OCI-M2 (cell line): ENCODE data around the gene MTA2.
"Not testable (repeated sequence)": the region's sequence is repeated elsewhere in the genome, so short reads cannot be mapped to it uniquely, and the experiment has no call there.

Experiments used
- DNase-seq: peaks from one replicate; lab custom pipeline; 2025; ENCODE audit not compliant: unreplicated experiment; lab: John Stamatoyannopoulos, UW

The MTA2 gene

DNA sequence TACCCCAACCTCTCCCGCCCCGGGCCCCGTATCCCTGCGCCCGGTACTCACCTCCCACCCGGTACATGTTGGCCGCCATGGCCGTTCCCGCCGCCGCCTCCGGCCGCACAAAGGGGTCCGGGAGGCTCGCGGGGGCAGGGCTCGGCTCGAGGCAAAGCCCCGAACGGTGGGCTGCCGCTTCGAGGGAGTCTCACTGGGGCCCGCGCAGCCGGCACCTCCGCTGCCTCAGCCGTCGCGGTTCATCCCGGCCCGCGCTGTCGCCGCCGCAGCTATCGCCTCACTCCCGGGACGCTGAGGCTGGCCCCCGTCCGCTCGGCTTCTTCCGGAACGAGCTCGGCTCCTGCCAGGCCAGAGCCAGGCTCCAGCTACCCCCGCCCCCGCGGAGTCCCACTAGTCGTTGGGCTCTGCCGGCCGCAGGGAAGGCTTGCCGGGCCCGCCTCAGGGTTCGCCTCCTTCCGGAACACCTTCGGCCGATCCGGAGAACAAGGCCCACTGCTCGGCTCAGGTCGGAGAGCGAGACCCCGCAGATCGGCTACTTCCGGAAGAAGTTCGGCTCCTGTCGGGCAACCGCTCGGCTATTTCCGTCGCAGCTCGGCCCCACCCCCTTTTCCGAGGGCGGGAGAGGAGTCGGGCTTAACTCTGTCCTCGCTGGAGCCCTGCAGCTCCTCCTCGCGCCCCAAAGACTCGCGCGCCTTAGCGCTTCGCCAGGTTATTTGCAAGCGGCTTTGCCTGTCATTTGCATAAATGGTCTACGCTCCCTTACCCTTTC is at the start of gene MTA2:
Gene MTA2, minus strand, starts transcription at position 494 of the 769 bp plus-strand sequence. Its CDS starts 415 bp downstream, at position 79.
- peak; percentile 87 for DNase-seq

DNA sequence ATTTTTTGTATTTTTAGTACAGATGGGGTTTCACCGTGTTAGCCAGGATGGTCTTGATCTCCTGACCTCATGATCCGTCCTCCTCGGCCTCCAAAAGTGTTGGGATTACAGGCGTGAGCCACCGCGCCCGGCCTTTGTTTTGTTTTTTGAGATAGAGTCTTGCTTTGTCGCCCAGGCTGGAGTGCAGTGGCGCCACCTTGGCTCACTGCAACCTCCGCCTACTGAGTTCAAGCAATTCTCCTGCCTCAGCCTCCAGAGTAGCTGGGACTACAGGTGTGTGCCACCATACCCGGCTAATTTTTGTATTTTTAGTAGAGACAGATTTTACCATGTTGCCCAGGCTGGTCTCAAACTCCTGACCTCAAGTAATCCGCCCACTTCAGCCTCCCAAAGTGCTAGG is 48.6 kb upstream of the MTA2 start:
- DNase-seq = not testable (repeated sequence)

DNA sequence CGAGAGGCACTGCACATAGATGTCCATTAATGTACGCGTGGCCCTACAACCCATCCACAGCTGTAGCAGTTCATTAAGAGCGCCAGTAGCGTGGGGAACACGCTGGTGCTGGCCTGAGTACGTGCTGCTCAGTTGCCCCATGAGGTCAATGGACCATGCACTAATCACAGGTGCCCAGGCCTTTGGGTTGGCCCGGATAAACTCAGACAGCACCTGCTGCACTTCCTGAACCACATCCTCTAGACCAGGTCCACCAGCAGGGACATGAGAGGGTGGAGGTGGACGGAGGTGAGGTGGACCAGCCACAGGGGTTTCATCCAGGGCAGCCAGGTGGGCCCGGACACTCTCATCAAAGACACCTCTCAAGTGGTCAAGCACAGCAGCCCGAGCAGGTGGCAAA is 47.8 kb upstream of the MTA2 start:
- no peak for DNase-seq

DNA sequence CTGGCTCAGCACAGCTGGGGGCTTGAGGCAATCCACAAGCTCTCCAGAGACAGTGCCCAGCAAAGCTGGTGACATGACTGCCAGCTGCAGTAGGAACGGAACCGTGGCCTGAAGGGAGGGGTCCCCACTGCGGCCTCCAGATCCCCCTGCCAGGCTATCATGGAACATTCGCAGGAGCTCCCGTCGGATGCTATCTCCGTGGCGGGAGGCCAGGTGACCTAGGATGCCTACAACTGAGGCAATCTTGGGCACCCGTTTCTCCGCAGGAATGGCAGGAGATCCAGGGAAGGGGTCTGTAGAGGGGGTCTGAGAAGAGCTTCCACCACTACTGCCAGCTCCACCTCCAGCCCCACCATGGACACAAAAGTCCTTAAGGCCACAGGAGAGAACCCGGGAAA is 47.3 kb upstream of the MTA2 start:
- DNase-seq = no peak

DNA sequence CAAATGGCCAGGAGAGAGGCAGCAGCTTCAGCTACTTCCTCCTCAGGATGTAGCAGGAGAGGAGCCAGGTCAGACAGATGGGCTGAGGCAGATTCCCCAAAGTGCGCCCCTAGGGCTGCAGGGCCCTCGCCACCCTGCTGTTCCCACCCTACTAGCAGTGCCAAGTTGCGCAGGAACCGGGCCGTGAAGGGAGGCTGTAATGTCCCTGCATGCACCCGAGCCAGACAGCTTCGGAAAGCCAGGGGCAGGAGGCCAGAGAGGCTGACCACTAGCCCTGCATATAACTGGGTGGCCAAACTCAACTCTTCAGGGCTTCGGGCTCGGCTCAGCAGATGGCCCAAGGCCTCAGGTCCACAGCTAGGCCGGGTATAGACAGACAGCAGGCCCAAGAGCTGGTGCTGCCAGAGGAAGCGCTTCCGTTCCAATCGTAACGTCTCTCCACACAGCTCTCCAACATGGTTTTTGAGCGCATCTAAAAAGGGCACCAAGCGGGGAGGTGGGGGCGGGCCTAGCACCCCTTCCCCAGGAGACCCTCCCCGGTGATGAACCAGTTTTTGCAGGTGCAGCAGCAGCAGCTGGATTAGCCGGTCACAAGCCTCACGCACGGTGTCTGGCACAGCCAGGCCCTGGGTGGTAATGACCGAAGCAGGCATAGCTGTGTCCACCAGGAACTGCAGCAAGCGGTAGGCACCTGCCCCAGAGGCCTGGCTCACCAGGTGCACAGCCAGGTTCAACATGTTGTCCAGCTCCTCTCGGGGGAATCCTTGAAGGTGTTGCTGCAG is 46.7 kb upstream of the MTA2 start:
- DNase-seq = no peak

DNA sequence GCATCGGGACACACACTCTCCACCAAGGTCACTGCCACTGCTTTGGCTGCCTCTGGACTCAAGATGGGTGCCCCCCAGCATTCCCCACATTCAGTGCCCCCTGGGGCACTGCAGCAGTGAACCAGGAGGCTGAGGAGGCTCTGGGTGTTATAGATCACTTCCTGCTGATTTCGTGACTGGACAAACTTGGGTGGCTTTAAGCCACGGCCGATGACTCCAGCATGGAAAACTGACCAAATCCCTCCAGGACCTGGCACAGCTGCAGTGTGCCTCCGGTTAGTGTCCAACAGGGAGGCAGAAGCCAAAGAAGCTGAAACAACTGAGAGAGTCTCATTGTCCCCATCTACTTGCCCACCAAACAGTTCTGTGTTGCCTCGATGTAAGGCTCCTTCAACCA is 45.9 kb upstream of the MTA2 start:
- DNase-seq = no peak

DNA sequence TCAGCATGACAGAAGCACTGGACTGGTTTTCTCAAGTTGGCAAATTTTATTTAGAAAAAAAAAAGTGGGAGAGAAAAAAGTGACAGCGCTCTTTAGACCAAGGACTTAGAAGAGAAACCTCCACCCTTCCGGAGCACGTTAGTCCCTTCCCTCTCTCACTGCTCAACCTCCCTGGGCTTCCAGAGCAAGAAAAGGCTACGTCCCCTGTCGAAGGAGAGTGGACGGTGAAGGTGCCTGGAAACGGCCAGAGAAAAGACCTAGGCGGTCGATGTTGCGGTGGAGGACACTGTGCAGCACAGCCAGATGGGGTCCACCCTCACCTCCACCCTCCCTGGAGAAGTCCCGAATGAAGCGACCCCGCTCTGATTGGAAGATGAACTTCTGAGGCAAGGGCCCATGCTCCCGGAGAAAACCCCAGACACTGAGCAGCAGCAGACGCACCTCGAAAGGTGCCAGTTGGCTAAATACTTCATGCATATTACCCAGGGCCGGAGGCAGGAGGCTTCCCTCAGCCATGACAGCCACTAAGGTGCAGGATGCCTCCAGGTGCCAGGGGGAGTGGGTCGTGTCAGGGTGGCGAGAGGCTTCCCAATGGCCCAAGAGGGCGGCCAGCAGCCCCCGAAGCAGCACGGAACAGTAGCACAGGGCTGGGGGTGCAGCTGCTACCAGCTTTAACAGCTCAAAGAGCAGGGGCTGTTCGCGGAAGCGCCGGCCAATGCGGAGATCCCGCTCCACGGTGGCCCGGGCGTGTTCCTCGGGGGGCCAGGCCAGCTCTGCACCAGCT is 45.4 kb upstream of the MTA2 start:
- no peak for DNase-seq

DNA sequence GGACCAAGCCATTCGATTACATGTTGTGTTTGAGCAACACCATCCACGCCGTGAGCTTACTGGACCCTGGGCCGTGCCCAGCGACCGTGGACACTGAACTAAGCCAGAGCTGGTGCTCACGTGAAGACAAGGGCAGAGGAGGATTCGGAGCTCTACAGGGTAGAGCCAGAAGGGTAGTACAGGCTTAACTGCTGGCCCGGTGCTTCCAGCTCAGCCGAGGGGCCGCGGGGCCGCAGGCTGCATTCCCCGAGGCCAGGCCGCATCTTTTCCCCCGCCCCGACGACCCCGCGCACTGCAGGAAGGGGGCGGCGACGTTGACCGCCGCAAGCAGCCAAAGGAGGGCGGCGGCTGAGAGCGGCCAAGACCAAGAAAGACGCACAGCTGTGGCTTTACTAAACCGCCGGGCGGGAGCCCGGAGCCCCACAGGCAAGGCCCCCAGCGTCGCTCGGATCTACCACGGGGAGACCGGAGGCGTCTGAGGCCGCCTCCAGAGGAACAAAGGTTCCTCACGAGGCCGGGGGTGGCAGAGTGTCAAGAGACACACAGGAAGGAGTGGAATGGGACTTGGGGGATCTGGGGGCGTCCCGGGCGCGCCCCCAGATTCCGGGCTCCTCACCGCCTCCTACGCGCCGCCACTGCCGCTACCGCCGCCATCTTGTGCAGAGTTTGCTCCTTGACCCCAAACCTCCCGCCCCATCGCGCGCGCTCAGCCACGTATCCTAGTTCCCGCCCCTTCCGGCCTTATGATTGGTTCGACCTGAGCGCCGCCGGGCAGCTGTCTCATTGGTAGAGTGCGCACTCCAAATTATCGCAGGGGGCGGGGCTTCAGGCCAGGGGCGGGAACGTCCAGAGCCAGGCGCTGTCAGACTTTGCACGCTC is 44.5 kb upstream of the MTA2 start, which contains the start of gene GANAB:
Gene GANAB, minus strand, starts transcription at position 668 of the 879 bp plus-strand sequence. Its CDS starts 14 bp downstream, at position 654.
- peak; percentile 84 for DNase-seq

DNA sequence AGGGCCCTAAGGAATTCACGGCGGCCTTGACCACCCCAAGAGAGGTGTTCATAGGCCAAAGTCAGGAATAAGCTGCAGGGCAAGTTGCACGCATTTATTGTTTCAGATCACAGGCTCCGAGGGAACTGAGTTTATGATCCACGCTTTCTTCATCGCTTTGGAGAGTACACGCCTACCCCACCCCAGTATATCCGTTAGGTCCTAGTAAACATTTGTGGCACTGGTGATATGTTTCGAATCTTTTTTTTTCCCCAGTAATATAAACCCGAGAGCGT is 43.9 kb upstream of the MTA2 start:
- DNase-seq = no peak

DNA sequence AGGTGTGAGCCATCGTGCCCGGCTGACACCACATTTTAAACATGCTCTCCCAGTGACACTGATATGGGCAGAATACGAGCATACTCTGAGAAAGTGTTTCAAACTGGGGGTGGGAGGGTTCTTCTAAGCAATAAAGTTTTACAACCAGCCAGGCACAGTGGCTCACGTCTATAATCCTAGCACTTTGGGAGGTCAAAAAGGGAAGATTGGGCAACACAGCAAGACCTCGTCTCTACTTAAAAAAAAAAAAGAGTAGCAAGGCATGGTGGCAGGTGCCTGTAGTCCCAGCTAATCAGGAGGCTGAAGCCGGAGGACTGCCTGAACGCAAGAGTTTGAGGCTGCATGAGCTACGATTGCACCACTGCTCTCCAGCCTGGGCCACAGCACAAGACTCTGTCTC is 42.6 kb upstream of the MTA2 start:
- no peak for DNase-seq

DNA sequence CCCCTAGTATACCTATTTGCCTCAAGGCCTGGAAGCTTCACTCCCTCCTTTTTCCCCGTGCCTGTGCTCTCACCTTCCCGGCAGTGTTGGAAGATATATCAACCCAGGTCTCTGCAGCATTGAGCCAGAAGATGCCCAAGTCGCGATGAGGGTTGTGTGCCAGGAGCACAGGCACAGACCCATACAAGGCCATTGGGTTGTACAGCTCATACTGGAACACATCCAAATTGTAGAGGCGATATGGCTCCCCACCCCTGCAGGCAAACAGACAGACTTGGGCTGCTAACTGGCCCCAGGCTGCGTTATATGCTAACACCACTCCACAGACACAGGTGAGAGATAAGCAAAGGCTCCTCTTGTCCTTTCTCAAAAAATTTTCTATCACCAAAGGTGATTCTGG is 30.8 kb upstream of the MTA2 start:
- DNase-seq = no peak

DNA sequence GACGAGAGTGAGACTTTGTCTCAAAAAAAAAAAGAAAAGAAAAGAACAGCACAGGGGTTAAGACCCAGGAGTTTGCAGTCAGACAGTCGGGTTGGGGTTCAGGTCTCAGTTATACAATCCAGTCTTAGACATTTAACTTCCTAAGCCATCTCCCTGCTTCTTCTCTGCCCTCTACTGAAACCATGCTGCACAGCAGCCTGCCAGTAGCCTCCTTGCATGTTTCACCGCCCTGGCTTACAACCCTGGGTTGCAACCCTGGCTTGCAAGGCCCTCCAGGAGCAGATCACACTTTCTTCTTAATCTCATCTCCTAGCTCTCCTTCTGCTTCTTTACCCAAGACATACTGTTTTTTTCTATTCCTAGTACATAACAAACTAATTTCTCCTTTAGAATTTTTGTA is 26.0 kb upstream of the MTA2 start:
- DNase-seq = no peak

DNA sequence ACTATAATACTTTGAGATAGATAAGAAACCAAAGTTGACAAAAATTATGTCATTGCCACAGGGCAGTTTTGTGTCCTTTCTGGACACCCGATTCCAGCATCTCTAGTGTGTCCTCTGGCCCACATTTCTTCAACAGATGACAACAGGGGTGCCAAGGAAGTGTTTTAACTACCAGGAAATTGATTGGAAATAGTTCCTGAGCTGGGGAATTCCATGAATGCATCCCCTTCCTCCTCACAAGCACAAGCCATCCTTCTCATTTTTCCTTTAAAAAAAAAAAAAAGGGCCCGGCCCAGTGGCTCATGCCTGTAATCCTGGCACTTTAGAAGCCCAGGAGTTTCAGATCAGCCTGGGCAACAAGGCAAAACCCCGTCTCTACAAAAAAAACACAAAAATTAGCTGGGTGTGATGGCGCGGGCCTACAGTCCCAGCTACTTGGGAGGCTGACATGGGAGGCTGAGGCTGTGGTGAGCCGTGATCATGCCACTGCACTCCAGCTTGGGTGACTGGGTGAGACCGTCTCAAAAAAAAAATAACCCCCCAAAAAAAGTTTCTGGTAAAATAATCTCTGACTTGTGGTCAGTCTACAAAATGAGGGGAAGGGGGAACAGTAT is 20.9 kb upstream of the MTA2 start:
- DNase-seq = no peak

DNA sequence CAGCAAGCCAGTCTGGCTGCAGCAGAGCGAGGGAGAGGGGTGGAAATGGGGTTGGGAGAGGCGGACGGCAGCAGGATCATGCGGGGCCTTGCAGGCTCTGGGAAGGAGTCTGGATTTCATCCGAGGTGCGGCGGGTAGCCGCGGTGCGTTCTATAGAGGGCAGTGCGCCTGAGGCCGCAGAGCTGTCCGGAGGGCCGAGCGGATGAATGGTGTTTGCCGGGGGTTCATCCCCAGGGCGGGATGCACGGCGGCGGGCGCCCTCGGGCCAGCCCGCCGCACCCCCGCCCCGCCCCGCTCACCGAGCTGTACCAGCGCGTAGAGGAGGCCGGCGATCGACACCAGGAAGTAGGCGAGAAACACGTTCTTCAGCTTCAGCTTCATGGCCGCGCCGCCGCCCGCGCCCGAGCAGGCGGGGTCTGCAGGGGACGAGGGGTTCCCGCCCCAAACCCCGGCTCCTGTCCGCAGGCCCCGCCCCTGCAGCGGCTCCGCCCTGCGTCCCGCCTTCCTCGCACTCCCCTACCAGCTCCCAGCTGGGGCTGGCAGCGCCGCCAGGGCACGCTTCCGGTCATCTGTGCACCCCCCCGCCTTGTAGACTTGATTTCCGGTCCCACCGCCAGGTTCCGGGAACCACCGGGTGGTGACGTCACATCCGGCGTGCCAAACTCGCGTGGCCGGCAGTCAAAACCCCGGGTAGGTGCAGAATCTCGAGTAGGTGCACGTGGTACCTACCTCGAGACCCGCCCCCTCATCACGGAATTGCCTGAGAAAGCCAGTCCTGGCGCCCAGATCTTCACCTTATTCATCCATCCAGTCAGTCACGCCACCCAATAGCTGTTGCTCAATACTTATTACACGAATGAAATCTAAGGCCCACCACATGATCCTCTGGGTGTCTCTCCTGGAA is 20.2 kb upstream of the MTA2 start, which contains the start of gene B3GAT3:
Gene B3GAT3, minus strand, starts transcription at position 420 of the 904 bp plus-strand sequence. Its CDS starts 39 bp downstream, at position 381.
- DNase-seq = peak; percentile 87

DNA sequence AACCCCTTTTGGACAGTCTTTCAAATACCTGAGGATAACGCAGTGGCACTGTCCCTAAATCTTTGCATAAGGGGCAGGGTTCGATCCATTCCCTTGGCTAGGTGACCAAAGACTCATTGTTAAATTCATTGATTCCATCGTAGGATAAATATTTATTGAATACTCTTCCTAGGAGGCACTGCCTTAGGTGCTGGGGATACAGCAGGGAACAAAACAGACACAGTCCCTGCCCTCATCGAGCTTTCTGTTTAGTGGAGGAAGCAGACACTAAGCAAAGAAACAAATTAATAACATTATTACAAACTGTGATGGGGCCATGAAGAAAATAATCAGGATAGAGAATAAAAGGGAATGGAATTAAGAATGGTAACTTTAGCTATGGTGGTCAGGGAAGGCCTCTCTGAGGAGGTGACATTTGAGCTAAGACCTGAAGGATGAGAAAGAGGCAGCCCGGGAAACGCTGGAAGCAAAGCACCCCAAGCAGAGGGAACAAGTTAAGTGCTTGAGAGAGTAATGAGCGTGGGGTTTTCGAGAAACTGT is 19.4 kb upstream of the MTA2 start:
- no peak for DNase-seq

DNA sequence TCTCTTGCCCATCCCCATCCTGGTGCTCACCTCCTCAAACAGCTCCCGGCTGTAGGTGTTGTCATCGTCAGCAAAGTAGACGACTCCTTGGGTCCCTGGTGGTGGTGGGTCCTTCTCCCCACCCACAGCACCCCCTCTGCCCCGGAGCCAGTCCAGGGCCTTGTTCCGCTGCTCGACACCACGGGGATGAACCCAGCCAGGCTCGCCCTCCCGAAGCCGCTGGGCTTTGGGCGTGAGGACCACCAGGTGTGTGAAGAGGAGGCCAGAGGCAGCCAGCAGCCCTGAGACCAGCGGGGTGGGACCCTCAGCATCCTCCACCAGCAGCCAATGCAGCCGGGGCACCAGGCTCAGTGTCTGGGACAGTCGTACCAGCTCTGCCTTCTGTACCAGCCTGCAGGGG is 15.3 kb upstream of the MTA2 start:
- DNase-seq = not testable (repeated sequence)

DNA sequence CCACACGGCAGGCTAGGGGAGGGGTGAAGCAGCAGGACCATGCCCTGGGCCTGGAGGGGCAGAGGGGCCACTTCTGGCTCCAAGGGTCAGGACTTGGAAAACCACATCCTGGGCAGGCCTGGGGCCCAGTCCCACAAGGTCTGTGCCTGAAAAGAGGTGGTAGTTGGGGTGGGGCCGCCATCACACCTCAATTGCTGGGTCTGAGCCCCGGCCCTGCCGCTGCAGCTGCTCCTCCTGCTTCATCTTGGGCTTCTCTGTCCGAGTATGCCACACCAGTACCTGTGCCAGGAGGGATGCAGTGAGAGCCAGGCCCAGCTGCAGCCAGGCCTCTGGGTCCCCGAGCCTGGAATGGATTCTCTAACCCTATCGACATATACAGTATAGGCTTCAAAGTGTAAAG is 13.9 kb upstream of the MTA2 start:
- no peak for DNase-seq

DNA sequence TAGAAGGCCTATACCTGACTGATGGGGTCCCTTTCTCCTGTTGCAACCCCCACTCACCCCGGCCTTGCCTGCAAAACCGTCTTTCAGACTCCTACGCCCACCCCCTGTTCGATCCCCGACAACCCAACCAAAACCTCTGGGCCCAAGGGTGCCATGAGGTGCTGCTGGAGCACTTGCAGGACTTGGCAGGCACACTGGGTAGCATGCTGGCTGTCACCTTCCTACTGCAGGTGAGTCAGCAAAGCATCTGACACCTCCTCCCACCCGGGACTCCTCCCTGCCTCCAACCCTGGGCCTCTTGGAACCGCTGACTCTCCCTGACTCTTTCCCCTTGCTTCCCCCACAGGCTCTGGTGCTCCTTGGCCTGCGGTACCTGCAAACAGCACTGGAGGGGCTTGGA is 12.6 kb upstream of the MTA2 start:
- no peak for DNase-seq

DNA sequence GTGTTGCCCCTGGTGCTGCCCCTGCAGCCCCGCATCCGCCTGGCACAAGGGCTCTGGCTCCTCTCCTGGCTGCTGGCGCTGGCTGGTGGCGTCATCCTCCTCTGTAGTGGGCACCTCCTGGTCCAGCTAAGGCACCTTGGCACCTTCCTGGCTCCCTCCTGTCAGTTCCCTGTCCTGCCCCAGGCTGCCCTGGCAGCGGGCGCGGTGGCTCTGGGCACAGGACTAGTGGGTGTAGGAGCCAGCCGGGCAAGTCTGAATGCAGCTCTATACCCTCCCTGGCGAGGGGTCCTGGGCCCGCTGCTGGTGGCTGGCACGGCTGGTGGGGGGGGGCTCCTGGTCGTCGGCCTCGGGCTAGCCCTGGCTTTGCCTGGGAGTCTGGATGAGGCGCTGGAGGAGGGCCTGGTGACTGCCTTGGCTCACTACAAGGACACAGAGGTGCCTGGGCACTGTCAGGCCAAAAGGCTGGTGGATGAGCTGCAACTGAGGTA is 11.7 kb upstream of the MTA2 start:
- no peak for DNase-seq
